HG03439 (cell line): Measurements from ENCODE around the gene CEP170B.
"Not testable (repeated sequence)": the region's sequence is repeated elsewhere in the genome, so short reads cannot be mapped to it uniquely, and the experiment has no call there.

Experiments
- ATAC-seq: cut with Tn5 transposase; IDR thresholded peaks from one replicate; pipeline ENCODE4 v1.9.1; 2021; ENCODE audit warnings: mild to moderate bottlenecking, moderate library complexity; ENCODE audit not compliant: unreplicated experiment

The CEP170B gene

DNA sequence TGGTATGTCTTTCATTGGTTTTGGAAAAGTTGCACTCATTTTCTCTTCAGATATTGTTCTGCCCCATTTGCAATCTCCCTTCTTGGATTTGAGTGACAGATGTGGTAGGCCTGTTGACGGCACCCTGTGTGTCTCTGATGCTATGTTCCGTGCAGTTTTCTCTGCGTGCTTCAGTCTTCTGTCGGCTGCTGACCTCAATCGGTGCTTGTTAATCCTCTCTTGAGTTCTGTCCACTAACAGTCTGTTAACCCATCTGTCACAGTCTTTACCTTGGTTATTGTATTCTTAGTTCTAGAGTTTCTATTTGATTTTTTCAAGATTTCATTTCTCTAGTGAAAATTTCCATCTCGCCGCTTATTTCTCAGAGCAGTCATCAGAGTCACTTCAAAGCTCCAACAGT is 38.9 kb downstream of the CEP170B start:
- ATAC-seq = no peak

DNA sequence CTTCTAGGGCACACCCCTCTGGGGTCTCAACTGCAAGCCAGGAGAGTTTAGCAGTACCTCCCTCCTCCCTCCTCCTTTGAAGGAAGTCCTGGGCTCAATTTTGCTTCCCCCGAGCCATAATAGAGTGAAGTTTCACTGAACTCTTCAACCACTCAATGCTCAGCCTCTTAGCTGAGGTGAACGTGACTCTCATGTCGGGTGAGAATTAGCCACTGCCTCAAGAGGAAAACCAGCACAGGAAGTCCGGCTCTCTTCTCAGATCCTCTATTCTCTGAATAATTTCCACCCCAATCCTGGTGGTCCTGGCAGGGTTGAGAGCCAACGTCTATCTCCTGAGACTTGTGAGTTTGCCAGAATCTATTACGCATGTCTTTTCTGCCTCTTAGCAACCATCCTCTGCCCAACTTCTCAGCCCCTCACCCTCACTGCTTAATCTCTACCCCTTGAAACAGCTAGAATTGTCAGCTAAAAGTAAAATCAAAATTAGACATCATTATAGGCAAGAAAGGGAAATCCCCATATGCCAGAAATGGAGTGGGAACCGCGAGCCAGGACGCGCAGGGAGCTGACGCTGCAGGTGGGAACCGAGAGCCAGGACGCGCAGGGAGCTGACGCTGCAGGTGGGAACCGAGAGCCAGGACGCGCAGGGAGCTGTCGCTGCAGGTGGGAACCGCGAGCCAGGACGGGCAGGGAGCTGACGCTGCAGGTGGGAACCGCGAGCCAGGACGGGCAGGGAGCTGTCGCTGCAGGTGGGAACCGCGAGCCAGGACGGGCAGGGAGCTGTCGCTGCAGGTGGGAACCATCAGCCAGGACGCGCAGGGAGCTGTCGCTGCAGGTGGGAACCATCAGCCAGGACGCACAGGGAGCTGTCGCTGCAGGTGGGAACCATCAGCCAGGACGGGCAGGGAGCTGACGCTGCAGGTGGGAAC is 39.8 kb downstream of the CEP170B start:
- not testable (repeated sequence) for ATAC-seq

DNA sequence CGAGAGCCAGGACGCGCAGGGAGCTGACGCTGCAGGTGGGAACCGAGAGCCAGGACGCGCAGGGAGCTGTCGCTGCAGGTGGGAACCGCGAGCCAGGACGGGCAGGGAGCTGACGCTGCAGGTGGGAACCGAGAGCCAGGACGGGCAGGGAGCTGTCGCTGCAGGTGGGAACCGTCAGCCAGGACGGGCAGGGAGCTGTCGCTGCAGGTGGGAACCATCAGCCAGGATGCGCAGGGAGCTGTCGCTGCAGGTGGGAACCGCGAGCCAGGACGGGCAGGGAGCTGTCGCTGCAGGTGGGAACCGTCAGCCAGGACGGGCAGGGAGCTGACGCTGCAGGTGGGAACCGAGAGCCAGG is 40.5 kb downstream of the CEP170B start:
- not testable (repeated sequence) for ATAC-seq

DNA sequence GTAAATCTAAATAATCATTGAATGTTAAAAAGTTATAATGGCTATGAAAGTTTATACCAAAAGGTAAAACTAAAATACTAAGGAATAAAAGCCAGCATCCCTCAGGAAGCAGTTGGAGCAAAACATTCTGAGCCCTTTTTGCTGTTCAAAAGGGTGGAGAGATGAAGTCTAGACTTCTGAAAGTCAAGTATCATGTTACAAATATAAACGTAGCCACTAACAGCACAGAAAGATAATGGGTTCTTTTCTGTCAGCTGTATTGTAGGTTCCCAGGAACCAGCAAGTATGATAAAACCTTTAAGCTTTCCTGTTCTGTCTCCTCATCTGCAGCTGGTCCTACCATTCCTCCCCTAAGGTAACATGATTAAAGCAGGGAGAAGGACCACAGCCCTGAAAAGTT is 43.2 kb downstream of the CEP170B start:
- no peak for ATAC-seq

DNA sequence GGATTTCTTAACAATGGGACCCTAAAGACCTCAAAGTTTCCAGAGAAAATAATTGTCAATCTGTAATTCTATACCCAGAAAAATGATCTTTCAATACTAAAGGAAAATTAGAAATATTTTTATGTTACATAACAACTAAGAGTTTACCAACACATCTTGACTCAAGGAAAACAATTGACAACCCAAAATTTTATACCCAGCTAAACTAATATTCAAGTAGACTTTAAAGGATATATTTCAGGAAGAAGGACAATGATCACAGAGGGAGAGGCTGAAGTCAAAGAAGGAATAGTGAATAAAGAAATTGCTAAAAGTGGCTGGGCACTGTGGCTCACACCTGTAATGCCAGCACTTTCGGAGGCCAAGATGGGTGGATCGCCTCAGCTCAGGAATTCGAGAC is 47.0 kb downstream of the CEP170B start:
- ATAC-seq = no peak

GRCh38 chr14:104913435-104913834 is 48.4 kb downstream of the CEP170B start:
- ATAC-seq = no peak

DNA sequence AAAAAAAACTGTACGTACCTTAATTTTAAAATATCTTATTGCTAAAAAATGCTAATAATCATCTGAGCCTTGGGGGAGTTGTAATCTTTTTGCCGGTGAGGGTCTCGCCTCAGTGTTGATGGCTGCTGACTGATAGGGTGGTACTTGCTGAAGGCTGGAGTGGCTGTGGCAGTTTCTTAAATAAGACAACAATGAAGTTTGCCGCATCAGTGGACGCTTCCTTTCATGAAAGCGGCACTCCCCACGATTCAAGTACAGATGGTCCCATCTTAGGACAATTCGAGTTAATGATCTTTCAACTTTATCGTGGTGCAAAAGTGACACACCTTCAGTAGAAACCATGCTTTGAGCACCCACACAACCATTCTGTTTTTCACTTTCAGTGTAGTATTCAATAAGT is 52.0 kb downstream of the CEP170B start:
- ATAC-seq = no peak

GRCh38 chr14:104917993-104918392 is 52.9 kb downstream of the CEP170B start:
- no peak for ATAC-seq

DNA sequence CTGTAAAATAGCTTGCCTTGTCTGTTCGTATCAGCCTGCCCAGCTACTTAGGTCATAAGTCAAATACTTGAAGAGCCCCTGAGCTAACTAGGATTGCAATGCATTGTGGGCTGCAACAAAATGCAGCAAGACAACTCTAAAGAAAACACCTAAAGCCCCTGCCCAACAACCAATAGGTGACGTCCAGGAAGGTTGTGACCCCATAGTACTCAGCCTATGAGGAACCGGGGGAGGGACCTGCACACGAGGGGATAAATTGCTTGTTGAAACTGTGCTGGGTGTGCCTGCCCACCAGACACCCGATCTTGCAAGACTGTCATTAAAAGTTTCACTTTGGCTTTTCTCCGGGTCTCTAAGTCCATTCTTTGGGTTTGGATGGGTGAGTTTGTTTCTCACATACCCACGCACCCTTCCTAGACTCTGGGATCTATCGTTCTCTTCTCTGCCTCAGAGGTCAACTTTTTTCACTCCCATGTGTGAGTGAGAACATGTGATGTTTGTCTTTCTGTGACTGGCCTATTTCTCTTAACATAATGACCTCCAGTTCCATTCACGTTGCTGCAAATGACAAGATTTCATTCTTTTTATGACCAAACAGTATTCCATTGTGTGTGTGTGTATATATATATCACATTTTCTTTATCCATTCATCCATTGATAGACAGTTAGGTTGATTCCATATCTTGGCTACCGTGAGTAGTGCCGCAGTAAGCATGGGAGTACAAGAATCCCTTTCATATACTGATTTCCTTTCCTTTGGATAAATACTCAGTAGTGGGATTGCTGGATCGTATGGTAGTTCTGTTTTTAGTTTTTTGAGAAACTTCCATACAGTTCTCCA is 54.3 kb downstream of the CEP170B start:
- ATAC-seq = not testable (repeated sequence)

GRCh38 chr14:104919993-104920315 is 54.9 kb downstream of the CEP170B start:
- no peak for ATAC-seq

DNA sequence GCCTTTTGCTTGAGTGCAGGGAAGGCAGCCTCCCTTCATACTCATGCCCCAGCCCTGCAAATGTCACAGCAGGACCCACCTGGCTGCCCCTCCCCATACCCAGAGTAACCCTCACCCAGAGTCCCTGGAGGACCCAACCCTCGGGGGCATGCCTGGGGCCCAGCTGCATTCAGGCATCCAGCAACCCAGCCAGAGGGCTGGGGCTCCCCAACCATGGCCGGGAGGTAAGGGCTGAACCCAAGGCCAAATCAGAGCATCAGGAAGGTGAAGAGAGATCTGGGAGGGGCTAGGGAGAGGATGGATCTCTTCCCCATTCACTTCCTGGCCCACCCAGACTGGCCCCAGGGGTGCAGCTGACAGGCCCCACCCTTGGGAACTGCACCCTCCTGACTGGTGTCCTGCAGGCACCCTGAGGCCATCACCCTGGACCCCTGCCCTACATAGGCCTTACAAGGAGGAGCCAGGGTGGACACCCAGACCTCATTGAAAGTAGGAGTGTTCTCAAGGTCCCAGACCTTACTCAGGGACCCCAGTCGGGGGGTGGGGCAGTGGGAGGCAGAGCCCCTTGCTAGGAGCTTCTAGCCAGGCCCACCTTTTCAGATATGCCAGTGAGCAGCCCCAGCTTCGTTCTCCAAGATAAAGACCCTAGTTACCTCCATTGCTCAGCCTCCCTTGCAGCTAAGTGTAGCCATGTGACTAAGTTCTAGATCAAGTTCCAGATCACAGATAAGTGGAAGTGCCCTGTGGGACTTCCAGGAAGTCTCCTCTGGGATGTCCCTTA is 58.8 kb downstream of the CEP170B start:
- no peak for ATAC-seq

GRCh38 chr14:104924421-104925213 is 59.5 kb downstream of the CEP170B start, which contains the start of gene PLD4:
PLD4 (plus strand) TSS chr14:104924879; CDS start chr14:104927141, 2,262 bp downstream.
- no peak for ATAC-seq

DNA sequence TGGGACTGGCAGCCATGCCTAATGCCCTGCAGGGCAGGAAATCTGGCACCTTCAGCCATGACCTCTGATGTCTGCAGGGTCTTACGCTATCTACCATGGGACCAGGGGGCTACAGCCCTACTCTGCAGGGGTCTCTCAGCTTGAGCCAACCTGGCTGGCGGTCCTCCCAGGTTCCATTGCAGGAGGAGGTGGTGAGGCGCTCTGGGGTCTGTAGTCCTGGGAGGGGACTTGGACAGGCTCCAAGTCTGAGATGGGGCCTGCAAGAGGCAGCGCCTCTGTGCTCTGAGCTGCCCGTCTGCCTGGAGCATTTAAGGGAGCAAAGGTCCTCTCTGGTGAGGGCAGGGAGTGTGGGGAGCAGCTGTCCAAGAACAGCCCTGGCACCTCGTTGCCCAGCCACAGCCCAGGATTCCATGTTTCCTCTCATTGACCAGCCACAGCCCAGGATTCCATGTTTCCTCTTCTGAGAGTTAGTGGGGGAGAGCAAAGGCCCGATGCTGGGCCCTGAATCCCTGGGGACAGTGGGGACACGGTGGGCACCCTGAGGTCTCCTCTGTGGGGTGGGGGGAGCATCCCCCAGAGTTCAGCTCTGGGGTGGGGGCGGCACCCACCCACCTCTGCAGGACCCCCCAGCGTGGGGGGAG is 60.3 kb downstream of the CEP170B start:
- no peak for ATAC-seq

DNA sequence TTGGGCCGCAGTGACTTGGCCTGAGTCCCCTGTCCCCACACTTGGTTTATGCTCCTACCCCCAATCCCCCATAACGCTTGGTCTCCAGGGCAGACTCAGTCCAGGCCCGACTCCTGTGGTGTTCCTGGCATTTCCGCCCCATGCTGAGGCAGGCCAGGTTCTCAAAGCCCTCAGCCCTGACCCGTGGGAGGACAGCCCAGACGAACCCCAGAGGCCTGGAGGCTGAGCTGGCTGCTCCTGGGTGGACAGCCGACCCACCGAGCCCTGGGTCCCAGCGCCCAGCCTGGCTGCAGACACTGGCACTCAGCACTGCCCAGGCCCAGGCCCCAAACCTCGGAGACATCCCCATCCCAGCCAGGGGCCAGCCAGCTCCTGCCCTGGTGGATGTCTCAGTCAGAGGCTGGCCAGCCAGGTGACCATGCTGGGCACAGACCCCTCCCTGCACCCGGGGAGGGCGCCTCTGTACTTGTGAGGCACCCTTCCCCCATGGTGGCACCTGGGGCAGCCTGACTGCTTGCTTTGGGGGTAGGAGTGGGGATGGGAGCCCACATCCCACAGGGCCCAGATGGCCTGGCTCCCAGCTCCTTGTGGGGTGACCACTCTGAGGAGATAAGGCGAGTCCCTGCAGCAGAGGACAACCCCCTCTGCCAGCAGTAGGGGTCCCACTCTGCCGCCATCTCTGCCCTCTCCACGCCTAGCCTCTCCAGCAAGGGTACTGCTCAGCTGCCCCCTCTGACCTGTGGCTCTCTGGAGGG is 61.0 kb downstream of the CEP170B start:
- ATAC-seq = peak; percentile 16

- ATAC-seq = peak; percentile 66
Observed at GRCh38 chr14:104926619-104927431, 61.8 kb downstream of the CEP170B start.

DNA sequence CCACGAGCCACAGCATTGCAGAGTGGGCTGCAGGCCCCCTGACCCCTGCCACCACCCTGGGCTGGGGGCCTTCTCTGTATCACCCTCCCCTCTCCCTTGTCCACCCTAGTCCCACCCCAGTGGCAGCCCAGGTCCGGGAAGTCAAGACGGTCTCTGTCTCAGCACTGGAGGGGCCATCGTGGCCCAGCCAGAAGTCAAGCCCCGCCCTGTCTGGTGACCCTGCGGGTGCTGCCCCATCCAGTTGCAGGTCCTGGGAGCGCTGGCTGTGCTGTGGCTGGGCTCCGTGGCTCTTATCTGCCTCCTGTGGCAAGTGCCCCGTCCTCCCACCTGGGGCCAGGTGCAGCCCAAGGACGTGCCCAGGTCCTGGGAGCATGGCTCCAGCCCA is 62.4 kb downstream of the CEP170B start:
- no peak for ATAC-seq

- ATAC-seq = no peak
Observed at GRCh38 chr14:104927901-104928300, 62.8 kb downstream of the CEP170B start.

DNA sequence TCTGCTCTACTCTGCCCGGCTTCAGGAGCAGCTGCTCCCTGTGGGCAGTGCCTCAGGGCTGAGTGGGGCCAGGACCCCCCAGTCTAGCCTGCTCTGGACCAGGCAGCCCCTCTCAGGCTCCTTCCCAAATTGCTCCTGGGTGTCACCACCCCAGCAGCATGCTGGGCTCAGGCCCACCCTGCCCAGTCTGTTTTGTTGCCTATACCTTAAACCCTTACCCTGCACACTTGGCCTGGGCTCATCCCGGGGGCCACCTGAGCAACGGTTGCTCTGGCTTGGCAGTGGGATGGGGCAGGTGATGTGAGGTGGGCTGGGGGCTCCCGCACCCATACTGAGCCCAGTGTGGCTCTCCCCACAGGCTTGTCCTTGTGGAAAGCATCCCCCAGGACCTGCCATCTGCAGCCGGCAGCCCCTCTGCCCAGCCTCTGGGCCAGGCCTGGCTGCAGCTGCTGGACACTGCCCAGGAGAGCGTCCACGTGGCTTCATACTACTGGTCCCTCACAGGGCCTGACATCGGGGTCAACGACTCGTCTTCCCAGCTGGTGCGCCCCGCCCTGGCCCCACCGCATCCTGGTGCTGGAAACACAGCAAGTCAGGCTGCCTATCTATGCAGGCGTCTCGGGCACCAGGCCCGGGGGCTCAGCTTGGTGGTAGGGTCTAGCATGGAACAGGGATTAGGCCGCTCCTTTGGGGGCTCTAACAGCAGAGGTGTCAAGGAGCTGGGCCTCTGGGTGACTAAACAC is 63.5 kb downstream of the CEP170B start:
- ATAC-seq = no peak
